Inflammatory macrophage (primary cell): ENCODE results near the gene USP10.
A peak's percentile ranks its signal among the peaks of the same experiment; 100 is the strongest.
"Not testable (repeated sequence)": the region's sequence is repeated elsewhere in the genome, so short reads cannot be mapped to it uniquely, and the experiment has no call there.

ENCODE experiments used
- DNase-seq, 2 donors: peaks; one replicate each; pipeline ENCODE4 v3.0.0-alpha.2; 2020 to 2022

USP10 gene

DNA sequence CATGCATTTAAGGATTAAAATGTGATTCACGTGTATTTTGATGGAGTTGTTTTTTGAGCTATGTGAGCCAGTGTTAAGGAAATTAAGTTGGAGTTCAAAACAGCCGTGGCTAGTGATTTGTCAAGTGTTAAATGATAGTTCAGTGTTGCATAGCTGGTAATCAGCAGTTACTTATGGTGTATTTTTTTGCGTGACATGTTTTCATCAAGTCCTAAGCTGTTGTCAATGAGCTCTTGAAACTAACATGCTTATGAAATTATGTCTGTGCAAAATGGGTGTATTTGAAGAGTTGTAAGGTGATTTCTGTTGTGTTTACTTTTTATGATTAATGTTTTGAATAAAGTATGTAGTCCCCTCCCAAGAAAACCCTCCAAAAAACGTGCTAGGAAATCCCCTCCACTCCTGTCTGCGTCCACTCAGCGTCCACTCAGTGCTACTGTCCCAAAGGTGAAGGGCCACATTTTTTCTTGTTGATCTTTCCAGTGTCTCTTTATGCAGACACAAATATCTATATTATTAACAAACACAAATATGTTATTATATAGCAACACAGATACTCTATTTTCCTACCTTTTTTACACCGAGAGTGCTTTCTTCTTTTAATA lies 30.0 kb downstream of the USP10 start:
- no peak for DNase-seq

DNA sequence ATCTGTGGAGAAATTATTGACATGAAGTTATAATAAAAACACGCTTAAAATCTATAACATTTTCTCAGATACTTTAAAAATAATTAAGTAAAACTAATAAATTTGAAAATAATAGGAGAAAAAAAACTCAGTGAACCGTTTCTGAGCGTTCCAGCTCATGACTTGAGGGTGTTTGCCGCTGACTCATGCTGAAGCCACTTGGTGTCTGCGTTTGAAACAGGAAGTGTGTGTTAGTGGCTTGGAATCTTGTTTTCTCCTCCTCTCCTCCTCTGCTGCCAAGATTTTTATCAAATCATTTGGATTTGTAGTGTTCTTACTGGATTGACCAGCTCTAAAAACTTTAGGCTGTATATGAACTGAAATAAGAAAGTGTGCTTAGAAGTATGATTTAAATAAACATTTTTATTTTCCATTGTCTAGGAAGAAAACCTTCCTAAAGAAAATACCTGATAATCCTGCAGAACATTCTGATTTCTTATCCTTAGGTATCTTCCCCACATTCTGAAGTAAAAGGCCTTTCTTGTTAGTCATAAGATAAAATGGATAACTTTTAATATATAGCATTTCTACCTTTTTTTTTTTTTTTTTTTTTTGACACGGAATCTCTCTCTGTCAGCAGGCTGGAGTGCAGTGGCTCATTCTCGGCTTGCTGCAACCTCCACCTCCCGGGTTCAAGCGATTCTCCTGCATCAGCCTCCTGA lies 30.8 kb downstream of the USP10 start:
- peak; percentile 71 to 85 for DNase-seq

DNA sequence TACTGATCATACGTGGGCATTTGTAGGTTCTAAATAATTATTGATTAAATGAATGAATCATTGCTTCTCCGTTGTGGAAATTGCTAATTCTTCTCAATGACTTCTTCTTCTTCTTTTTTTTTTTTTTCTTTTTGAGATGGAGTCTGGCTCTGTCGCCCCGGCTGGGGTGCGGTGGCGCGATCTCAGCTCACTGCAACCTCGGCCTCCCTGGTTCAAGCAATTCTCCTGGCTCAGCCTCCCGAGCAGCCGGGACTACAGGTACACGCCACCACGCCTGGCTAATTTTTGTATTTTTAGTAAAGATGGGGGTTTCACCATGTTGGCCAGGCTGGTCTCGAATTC lies 32.5 kb downstream of the USP10 start:
- DNase-seq = not testable (repeated sequence)

DNA sequence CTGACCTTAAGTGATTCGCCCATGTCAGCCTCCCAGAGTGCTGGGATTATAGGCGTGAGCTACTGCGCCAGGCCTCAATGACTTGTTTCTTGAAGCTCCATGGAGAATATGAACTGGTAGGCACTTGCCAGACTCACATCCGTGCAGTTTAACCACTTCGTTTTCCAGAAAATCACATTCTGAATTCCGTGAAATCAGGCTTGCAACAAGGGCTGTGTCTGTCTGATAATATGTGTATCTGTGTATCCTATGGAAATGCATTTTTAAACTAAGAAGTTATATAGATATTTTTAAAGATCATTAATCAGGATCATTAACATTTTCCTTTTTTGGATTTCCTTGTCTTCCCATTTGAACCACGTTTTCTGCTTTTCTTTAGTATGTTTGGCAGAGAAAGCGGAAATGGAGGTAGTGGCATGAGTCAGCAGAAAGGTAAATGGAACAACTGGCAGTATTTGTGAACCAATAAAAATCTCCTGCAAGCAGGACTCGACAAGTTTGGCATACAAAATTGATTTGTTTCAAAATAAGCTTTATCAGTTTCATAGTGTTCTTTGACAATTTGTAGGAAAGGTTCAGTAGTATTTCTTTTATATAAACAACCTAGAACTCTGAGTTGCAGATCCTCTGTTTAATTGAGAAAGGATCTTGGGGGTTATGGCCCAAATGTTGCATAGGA lies 33.0 kb downstream of the USP10 start:
- no peak for DNase-seq

DNA sequence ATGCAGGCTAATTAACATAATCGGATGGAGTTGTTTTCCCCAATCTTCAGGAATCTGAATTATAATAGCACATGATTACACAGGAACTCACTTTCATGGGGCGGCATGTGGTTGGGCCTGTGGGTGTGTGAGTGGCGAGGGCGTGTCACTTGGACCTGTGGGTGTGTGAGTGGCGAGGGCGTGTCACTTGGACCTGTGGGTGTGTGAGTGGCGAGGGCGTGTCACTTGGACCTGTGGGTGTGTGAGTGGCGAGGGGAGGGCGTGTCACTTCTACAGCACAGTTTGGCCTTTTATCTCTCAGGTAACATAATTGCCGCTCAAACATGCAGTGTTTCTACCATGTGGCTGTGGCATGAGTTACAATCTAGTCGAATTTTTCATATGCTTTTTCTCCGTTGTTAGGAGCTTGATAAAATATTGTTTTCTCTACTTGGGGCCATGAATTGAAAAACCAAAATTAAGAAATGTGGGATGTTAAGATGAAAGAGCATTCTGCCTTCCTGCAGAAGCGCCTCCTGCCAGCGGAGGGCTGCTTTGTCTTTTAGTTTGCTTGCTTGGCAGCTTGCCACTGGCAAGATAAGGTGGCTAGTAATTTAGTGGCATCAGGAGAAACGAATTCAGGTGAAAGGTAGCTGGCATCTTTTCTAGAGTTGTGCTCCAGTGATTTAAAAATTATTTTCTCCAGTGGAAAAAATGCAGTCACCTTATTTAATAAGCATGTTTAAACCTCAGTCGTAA lies 36.2 kb downstream of the USP10 start:
- DNase-seq = no peak

DNA sequence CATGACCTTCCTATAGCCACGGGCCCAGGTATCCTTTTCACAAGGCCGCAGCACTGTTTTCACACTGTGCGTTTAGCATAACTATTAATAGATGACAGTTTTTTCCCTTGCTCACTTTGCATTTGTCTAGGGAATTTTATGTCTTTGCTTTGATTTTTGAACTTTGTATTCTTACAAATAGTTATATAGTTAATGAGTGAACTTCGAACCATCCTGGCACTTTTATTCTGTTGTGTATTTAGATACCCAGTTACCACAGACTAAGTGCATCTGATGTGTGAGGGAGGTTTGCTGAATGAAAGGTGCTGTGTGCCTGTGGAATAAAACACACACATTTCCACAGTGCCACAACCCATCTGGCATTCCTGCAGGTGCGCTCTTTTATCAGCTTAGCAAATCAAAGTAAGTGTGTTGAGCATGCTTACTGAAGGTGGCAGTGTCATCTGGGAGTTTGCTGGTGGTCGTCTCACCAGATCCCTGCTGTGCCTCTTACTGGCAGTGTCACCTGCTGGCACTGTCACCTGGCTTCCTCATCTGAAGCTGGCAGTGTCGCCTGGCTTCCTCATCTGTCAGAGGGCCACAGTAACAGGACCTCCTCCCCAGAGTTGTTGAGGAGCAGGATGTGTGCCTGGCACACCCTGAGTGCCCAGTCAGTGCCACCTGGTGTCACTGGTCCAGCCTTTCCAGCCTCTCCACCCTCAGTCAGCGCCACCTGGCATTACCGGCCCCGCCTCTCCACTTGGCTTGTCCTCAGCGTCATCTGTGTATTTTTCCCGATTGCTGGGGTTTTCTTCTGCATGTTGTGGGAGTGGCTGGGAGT lies 37.6 kb downstream of the USP10 start:
- no peak for DNase-seq

DNA sequence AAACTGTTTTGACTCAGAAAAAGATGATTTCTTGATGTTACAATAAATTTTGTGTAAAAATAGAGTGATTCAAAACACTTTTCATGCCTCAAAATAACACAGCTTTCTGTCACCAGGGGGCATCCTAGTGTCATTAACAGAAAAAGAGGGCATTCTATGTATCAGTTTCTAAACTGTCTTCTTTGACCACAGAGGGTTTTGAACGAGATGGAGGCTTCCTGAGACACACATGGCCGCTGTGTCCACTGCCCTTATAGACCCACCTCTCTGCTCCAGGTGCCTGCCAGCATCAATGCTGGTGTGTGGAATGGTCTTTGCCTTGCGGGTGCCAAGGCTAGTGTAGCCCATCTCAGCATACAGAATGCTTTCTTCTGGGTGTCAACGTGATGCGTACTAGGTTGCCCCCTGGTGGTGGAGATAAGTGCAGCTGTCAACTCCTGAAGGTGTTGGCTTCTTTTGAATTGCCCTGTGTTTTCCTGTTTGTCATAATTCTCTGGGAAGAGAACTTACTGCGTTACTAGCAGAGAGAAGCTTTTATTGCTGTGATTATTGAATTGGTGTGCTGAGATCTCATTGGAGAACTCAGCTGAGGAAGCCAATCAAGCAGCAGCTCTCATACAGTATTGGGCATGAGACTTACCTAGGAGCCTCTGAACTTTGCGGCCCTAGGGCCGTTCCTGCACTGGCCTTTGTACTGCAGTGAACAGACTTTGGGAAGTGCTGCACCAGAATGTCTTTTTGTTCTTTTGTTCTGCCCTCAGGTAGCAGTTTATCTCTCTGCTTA lies 38.6 kb downstream of the USP10 start:
- DNase-seq = peak; percentile 75 to 82

DNA sequence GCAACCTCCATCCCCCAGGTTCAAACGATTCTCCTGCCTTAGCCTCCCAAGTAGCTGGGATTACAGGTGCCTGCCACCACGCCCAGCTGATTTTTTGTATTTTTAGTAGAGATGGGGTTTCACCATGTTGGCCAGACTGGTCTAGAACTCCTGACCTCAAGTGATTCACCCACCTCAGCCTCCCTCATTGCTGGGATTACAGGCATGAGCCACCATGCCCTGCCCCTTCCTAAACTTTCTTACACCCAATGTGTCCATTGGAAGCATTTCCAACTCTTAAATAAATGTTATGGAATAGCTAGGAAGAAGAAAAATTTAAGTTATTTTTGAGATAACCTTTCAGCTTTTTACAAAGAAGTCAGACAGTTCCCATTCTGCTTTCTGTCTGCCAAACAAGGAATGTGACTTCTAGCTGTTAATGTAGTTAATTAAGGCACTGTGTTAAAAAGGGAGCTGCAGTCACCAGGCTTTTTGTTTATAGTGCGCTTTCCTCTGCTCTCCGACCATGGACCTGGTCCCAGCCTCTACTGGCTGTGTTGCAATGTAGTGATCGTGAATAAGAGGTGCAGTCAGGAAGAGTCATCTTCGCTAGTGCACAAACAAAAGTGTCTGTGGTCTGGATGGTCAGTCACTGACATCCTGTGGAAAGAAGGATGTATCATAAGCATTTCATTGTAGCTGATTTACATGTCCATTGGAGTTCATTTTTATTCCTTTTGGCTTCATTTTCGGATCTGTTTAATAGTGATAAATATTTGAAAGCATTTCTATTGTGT lies 39.7 kb downstream of the USP10 start:
- DNase-seq = peak; percentile 22 to 25

DNA sequence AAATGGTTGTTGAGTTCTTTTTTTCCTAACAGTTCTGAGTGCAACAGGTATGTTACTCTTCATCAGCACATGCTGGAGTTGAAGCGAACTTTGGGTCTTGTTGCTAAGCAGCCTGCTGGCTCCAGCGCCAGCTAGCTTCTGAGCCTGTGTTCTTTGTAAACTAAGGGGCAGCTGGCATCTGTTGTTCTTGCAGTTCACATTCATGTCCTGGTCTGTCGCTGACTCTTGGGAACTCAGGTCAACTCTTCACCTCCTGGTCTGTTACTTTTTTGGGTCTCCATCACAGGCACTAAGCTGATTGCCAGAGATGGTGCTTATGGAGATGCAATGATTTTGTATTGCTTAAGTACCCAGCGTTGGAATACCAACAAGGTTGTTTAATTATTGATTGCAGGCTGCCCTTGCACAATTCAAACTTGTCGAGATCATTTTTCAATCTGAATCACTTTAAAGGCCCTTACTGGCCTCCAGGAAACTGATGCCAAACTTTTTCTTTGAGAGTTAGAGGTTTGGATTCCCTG lies 40.9 kb downstream of the USP10 start:
- no peak for DNase-seq

DNA sequence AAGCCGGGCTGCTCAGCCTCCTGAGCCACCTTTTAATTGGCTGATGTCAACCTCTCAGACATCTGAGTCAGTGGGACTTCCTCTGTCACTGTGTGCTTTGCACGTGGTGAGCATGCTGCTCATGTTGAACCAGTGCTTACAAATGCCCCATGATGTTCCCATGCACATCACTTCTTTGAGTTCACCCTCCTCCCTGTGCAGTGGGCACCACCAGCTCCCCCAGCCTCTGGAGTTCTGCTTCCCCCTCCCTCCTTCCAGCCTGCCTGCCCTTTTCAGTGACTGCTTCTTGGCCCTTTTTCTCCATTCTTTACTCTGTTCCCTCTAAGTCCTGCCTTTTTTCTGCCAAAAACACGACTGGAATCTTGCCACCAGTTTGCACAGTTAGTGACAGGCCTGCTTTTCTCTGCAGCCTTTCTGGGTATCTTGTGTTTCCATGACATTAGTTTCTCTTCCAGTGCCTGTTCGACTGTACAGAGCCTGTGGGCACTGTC lies 41.6 kb downstream of the USP10 start:
- peak; percentile 58 to 75 for DNase-seq

DNA sequence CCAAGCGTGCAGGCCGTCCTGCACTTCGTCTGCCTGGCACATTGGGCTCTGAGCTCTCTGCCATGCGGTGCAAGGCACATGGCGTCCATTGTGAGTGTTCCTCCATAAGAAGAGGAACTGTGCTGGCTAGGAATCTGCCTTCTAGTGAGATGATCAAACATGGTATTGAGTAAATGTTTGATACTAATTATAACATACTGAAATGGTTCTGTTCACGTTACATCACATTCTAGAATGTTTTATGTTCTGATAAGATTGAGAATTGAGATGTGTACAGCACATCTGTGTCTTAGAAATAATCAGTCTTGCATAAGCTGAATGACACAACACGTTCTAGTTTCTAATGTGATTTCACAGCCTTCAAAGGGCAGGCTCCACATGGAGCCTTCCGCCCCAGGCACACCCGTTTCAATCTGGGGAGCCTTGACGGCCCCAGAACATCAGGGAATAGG lies 42.9 kb downstream of the USP10 start:
- peak; percentile 68 to 74 for DNase-seq

DNA sequence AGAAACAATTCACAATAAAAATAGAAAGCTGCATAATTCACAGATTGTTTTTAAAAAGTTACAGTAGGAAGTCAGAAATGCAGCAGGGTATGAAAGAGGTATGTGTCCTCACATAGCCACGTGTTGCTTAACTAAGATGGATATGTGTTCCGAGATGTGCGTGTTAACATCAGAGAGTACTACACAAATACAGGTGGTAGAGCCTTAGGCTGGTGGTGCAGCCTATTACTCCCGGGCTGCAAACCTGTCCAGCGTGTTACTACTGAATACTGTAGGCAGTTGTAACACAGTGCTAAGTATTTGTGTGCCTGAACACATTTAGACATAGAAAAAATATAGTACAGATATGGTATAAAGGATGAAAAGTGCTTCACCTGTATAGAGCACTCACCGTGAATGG lies 46.4 kb downstream of the USP10 start:
- no peak for DNase-seq

DNA sequence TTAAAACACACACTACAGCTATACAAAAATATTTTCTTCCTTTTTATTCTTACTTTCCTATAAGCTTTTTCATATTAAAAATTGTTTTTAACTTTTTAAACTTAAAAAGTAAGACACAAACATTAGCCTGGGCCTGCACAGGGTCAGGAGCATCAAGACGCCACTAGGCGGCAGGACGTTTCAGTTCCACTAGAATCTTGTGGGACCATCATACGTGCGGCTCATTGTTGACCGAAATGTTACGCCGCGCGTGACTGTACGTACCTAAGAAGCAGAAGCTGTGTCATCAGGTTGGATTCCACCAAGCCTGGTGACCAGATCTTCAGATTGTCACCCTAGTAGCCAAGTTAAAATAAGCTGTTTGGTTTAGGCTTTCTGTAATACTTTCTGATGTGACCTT lies 47.1 kb downstream of the USP10 start:
- DNase-seq = no peak

DNA sequence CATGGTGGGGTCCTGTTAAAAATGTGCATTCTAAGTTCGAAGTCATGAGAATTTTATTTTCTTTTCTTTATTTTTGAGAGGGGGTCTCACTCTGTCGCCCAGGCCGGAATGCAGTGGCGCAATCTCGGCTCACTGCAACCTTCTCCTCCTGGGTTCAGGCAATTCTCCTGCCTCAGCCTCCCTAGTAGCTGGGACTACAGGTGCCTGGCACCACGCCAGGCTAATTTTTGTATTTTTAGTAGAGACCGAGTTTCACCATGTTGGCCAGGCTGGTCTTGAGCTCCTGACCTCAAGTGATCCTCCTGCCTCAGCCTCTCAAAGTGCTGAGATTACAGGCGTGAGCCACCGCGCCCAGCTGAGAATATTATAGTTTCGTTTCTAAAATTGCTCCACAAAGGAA lies 48.4 kb downstream of the USP10 start:
- not testable (repeated sequence) for DNase-seq

DNA sequence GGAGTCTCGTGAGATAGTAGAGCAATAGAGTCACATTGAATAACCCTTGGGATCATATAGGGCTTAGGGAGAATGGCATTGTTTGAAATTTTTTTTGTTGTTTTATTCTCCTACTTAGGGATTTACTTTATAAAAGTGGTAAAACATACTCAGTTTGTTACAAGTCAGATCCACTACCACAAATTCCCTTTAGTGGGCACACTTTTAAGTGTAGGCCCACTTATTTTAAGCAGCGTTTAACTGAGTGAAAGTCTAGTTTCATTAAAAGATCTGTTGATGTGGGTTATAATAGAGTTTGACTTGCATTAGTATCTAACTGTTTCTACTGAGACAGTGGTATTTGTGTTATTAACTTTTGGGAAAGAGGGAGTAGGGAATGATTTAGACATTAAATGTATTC lies 49.3 kb downstream of the USP10 start:
- no peak for DNase-seq

DNA sequence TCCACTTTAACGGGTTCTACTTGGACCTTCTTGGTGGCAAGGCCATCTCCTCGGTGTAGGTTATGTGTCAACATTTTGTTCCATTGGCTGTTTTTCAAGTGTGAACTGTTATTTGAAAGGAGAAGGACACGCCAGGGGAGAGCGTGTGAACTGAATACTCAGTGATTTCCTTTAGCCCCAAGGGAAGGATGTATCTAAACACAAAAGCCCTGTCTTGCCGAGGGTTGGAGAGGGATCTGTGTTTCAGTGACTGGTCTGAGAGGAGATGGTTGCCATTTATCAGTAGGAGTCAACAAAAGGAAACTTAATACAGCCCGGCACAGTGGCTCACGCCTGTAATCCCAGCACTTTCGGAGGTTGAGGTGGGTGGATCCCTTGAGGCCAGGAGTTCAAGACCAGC lies 50.0 kb downstream of the USP10 start:
- DNase-seq = no peak

DNA sequence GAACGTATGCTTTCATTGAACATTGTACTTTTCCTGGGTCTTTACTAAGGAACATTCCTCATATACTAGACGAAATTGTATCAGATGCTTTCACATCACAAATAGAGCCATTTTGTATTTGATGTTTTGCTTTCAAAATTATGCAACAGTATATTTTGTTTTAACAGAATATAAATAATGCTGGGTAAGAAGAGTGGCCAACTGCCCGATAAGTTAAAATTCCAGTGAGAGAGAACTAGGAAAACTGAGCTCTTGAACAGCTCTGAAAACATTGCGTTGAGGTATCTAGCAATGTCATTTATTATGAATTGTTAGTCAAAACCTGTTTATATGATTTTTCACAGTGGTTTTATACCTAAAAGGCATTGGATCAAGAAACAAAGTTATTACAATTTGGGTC lies 50.8 kb downstream of the USP10 start:
- DNase-seq = no peak

DNA sequence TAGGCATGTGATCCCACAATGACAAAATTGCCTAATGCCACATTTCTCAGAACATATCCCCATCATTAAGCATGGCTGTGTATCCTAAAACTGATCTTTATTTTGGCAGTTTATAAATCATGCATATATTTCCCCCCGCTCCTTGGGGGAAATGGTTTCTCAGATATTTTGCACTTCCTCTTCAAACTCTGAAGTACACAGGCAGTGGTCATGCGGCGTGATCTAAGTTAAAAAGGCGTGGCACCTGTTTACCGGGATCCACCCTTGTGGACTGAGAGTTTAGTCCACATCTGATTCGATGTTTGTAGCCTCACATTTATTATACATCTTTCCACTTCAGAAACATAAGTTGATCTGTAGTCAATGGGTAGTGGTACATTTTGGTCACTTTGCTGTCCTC lies 51.4 kb downstream of the USP10 start:
- peak; percentile 53 to 64 for DNase-seq

DNA sequence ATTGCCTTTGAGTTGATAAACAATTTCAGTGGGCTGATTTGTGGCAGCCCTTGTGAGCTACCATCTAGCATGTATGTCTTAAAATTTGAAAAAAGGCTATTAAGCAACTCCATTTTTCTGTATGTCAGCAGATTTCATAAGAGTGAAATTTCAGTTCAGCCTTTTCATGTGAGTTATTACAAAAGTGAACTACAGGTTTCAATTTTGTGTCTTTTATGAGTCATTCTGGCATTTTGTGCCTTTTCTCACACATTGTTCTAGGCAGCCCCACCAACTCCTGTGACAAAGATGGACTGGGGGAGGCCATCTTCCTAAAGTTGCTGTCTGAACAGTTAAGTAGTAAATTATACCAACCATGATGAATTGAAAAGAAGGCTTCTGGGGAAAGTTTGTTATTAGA lies 52.1 kb downstream of the USP10 start:
- peak; percentile 70 to 93 for DNase-seq

DNA sequence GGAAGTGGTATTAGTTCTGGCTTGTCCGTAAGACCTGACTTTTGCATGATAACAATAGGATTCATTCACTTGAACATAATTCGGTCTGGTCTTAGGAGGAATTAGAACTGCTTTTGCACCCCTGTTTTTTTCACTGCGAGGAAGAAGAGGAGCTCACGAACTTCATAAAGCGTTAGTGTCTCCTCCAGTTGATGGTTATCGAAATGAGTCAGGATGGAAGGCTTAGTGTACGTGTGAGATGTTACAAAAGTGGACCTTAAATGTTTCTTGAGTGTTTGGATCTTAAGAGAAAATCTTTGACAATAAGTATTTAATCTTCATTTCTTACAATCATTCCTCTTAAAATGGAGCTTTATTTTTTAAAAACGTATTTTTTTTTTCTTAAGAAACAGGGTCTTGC lies 52.8 kb downstream of the USP10 start:
- no peak for DNase-seq
